Measurements from ENCODE around the gene CCDC134. TPM values are rescaled to one million over a fixed set of nuclear protein-coding genes. Genes with fewer than 3 reads are reported as not detected.

Gene CCDC134
- total and polyA plus RNA-seq, 2 donors (not counting 3 experiments of a cell fraction or from before 2014, with no cell fraction given): 4.5 to 8.4 TPM

GRCh38 chr22:41856469-41856868, 56.0 kb downstream of the CCDC134 start:
- BruUV-seq (replicated peaks): no TSS peak
- Histone ChIP-seq H4K20me1 (replicated peaks; ENCODE audit: control insufficient read depth, extremely low read depth, insufficient read depth, low read length) (no peaks in the 10 kb centered on the region), H3K9me1 (replicated peaks; ENCODE audit: control insufficient read depth, extremely low read depth, insufficient read depth, low read length) (no peaks in the 10 kb centered on the region), H3K4me3 (replicated peaks in 1 of 3; ENCODE audit: insufficient read depth in 1 of 3, low read depth in 1 of 3, low read length in 3 of 3) (no peak overlapping the region), H3K36me3 (ENCODE audit: control insufficient read depth in 2 of 2, extremely low read depth in 1 of 2, insufficient read depth in 2 of 2, low read length in 2 of 2) (no peaks in the 10 kb centered on the region), H3K9me3 (replicated peaks; ENCODE audit: control insufficient read depth, insufficient read depth, low read length) (no peaks in the 10 kb centered on the region), H3K27me3 (ENCODE audit: control insufficient read depth in 2 of 2, insufficient read depth in 2 of 2, low read length in 2 of 2) (no peaks in the 10 kb centered on the region), H2AFZ (ENCODE audit: low read depth, low read length) (no peak overlapping the region), H3K4me1 (ENCODE audit: control insufficient read depth, extremely low read depth, insufficient read depth, low read length) (peaks cover 10% of the 10 kb centered on the region), H3K79me2 (ENCODE audit: control insufficient read depth, insufficient read depth, low read length) (peaks cover 87% of the 10 kb centered on the region), H3K27ac (ENCODE audit: insufficient read depth, low read depth, low read length) (no peak overlapping the region), H3K4me2 (ENCODE audit: insufficient read depth, low read length) (no peak overlapping the region), H3K9ac (replicated peaks; ENCODE audit: extremely low read depth, insufficient read depth, low read length) (no peak overlapping the region)
- CTCF ChIA-PET: interaction anchor here (1.0 to 5.4 kb wide), 11 partner anchors 10 to 189 kb away, joined by 3 to 61 read pairs (median 5); no protein-coding TSS in a partner anchor
- FAIRE-seq (no peak), DNase-seq (ENCODE audit: low read depth, low spot score) (no peak)
- POLR2A ChIA-PET: no interaction called here
- intact Hi-C loops (cut with micrococcal nuclease): no loop called here
- TF ChIP-seq FOS (IDR thresholded peaks at IDR 0.05; ENCODE audit: borderline replicate concordance, insufficient read depth, low read length) (no peak), CTCF (IDR thresholded peaks at IDR 0.05; ENCODE audit: extremely low read depth in 1 of 2, insufficient read depth in 1 of 2, low read depth in 1 of 2, low read length in 2 of 2) (no peak), JUN (IDR thresholded peaks at IDR 0.05; ENCODE audit: borderline replicate concordance, insufficient read depth, insufficient read length, low read depth) (no peak), EZH2 (IDR thresholded peaks at IDR 0.05; ENCODE audit: borderline replicate concordance, low read depth, low read length, severe bottlenecking) (no peak), POLR2A (IDR thresholded peaks at IDR 0.05; ENCODE audit: low read depth, low read length) (no peak), POLR2AphosphoS5 (IDR thresholded peaks at IDR 0.05; ENCODE audit: insufficient read depth, low read depth, low read length) (no peak), MYC (IDR thresholded peaks at IDR 0.05; ENCODE audit: low read depth, low read length) (no peak), GATA2 (IDR thresholded peaks at IDR 0.05; ENCODE audit: insufficient read depth, insufficient read length, low read depth, low read length) (no peak), MAX (IDR thresholded peaks at IDR 0.05; ENCODE audit: insufficient read depth, insufficient read length) (no peak)
- dilution Hi-C loops (cut with MboI; ENCODE audit: extremely low pct_ligation_motif_present, low sequenced_read_pairs): no loop called here
